NCI-H748 treated with DMSO at 0.1 percent for 48 hours (cell line): Measurements from ENCODE around the gene SIK3.

Experiments used
- DNase-seq: peaks from one replicate; lab custom pipeline; 2025; lab: John Stamatoyannopoulos, UW

SIK3 gene

DNA sequence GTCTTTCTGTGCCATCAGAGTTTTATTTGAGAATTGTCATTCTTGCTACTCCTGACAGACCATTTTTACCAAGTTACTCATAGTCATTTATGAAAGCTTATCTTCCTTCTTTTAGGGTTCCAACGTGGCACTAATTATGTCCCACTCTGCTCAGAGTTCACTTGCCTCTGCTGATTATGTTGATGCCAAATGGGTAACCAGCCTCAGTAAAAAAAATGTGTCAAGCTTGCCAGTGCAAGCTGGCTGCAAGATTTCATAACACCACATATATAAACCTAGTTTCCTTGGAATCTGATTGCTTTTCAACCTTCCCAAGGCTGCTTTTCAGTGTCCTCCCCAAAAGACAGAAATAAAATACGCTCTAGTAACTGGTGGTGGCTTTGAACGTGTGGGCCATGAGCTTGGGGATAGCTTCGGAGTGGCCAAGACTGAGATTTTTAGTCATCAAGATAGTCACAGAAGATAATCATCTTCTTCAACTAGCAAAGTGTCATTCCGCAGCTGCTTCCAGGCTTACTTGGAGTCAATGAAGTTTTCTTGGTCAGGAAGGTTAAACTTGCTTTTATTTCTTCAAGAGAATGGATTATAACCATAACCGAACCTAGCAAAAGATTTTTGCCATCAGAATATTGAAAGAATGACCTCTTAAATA lies 231.3 kb downstream of the SIK3 start:
- no peak for DNase-seq

GRCh38 chr11:116865696-116866095 lies 232.5 kb downstream of the SIK3 start:
- no peak for DNase-seq

- DNase-seq, result no peak
Observed at GRCh38 chr11:116864531-116864930, 233.7 kb downstream of the SIK3 start.

GRCh38 chr11:116862951-116863350 lies 235.3 kb downstream of the SIK3 start:
- no peak for DNase-seq

GRCh38 chr11:116862185-116862584 lies 236.0 kb downstream of the SIK3 start:
- DNase-seq, result no peak

DNA sequence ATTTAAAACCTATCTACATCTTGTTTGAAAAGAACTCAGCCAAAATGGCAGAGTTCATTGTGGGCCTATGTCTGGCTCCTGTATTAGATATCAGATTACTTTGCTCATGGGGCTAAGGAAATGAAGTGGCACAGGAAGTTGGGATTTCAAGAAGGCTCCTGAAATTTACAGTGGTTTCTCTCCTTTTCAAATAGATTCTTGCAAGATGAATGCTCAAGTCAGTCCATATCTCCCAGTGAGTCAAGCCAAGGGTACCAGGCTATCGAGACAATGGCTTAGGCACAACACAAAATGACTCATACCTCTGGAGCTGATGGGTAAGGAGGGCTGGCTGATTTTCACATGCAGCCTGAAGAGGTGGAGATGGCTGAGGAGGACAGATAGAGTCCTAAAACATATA lies 236.7 kb downstream of the SIK3 start:
- DNase-seq, result no peak

DNA sequence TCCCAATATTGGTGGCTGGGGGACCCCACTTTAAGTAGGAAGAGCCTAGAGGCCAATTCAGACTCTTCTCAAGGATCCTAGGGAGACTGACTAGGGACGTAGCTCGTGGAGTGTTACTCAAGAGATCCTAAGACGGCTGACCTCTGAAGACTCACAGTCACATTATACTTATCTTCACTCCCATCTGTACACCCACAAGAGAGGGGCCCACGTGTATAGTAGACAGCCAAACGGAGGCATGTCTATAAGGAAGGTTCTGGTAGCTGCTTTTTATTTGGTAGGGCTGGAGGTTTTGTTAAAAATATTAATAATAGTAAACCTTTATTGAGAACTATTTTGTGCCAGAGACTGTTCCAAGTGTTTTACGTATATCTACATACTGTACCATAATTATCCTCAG lies 237.9 kb downstream of the SIK3 start:
- DNase-seq, result no peak

DNA sequence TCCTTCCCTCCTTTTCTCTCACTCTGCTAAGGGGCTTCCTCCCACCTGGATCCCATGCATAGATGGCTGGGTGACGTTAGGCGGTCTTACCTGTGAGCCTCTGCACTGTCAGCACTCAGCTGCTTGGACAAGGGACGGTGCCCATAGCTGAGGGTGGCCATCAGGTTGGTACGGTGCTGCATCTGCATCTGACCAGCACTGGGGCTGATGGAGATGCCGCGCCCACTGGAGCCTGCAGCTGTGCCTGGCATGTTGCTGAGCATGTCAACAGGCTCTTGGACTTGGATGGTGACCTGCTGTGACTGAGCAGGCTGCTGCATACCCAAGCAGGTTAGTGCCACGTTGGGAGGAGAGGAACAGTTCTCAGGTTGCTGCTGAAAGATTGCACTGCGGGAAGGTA lies 239.1 kb downstream of the SIK3 start:
- no peak for DNase-seq

GRCh38 chr11:116857936-116858335 lies 240.3 kb downstream of the SIK3 start:
- no peak for DNase-seq

DNA sequence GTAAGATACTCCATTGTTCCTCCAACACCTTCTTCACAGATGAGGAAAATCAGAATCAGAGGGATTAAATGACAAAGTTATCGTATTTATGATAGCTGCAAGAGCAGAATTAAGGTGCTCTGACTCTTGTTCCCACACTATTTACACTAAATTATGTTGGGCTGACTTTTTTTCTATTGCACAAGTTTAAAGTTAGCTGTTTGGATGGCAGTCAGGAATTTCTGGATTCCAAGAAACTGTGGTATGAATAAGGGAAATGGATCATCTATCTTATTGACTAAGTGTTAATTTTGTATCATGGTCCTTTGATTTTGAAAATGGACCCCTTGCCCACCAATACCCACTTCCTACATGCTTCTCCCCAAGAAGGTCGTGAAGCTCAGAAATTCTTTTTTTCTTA lies 240.9 kb downstream of the SIK3 start:
- DNase-seq, result no peak

DNA sequence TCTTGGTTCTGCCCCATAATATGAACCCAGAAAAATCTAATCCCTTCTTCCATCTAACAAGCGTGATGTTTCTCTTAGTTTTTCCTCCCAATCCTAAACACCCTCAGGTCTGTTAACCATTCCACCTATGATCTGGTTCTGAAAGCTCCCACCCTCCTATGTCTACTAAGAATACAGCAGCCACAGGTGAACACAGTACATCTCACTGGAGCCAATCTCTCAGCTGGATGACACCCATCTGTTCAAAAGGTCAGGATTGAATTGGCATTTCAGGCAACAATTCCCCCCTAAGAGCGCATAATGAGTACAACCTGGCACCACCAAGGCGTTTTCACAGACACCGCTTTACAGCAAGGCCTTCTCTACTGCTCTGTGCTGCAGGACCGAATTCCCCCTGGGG lies 241.8 kb downstream of the SIK3 start:
- no peak for DNase-seq

DNA sequence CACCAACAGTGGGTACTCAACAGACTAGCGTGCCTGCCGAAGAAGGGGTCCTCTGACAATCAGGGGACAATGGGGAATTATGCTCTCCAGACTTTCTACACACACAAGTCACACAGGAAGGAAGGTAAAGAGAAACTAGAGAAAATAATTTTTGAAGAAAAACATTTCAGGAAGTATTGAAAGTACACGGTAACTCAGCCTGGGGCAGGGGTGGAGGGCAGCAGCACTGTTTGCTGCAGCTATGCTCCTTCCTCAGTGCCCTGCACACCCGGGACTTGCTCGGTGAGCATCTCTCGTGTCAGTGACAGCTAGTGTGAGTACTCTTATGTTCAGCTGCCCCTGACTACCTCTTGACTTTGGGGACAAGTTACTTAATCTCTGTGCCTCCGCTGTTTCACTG lies 242.8 kb downstream of the SIK3 start:
- DNase-seq, result no peak

GRCh38 chr11:116853461-116854073 lies 244.7 kb downstream of the SIK3 start:
- DNase-seq, result no peak

GRCh38 chr11:116852261-116853031 lies 245.8 kb downstream of the SIK3 start:
- no peak for DNase-seq

DNA sequence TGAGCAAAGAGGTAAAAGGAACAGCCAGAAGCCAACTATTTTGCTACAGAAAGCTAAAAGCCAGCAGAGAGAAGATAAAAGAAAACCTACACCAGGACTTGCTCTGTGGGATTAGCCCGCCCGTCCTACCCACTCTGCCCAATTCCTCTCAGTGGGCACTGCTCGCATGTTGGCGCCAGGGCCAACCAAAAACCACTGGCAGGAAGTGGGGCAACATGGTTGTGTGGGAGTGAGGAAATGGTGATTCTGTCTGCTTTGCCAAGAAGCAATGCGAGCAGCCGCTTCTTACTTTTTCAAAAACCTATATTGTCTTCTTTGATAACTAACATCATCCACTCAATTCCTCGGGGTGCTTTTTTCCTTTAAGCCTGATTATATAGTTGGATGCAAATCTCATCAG lies 246.6 kb downstream of the SIK3 start:
- no peak for DNase-seq

DNA sequence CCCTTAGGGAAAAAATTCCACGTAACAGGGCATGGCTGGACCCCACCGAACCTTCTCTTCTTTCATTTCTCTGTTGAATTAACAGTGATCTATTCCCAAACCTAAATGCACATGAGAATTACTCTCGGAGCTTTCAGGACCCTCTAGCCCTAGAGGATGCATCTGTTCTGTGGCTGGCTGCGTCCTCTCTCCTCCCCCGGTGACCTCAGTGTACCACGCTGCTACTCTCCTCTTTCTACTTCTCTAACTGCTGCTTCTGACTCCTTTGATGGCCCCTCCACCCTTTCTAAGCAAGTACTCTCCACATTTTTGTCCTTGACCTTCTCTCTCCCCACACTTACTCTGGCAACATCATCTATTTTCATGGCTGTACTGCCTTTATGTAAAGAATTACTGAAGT lies 248.7 kb downstream of the SIK3 start:
- no peak for DNase-seq

- no peak for DNase-seq
Observed at GRCh38 chr11:116849060-116849459, 249.2 kb downstream of the SIK3 start.

GRCh38 chr11:116847612-116848011 lies 250.6 kb downstream of the SIK3 start:
- no peak for DNase-seq

GRCh38 chr11:116844722-116845121 lies 253.5 kb downstream of the SIK3 start:
- DNase-seq, result no peak

GRCh38 chr11:116843661-116844060 lies 254.6 kb downstream of the SIK3 start:
- no peak for DNase-seq

- no peak for DNase-seq
Observed at GRCh38 chr11:116842909-116843308, 255.3 kb downstream of the SIK3 start.

GRCh38 chr11:116842117-116842516 lies 256.1 kb downstream of the SIK3 start:
- no peak for DNase-seq

- no peak for DNase-seq
Observed at GRCh38 chr11:116840746-116841296, 257.4 kb downstream of the SIK3 start.
